GM19395 (cell line): ENCODE data around the gene GON7.
"Not testable (repeated sequence)": the region's sequence is repeated elsewhere in the genome, so short reads cannot be mapped to it uniquely, and the experiment has no call there.

Source experiments
- ATAC-seq: cut with Tn5 transposase; IDR thresholded peaks from one replicate; pipeline ENCODE4 v1.9.1; 2021; ENCODE audit warnings: mild to moderate bottlenecking, moderate library complexity; ENCODE audit not compliant: unreplicated experiment

Gene GON7

DNA sequence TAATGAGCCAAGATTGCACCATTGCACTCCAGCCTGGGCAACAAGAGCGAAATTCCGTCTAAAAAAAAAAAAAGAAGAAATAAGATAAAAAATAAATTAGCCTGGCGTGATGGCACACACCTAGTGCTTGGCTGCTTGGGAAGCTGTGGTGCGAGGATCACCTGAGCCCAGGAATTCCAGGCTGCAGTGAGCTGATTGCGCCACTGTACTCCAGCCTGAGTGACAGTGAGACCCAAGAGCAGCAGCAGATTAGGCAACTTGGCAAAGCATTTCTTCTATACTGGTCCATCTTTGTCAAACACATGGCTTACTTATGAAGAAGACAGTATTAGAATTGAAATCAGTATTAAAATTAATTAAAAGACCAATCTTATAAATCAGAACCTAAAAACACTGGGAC lies 6.3 kb downstream of the GON7 start:
- no peak for ATAC-seq

GRCh38 chr14:93199031-93199430 lies 7.8 kb downstream of the GON7 start:
- no peak for ATAC-seq

DNA sequence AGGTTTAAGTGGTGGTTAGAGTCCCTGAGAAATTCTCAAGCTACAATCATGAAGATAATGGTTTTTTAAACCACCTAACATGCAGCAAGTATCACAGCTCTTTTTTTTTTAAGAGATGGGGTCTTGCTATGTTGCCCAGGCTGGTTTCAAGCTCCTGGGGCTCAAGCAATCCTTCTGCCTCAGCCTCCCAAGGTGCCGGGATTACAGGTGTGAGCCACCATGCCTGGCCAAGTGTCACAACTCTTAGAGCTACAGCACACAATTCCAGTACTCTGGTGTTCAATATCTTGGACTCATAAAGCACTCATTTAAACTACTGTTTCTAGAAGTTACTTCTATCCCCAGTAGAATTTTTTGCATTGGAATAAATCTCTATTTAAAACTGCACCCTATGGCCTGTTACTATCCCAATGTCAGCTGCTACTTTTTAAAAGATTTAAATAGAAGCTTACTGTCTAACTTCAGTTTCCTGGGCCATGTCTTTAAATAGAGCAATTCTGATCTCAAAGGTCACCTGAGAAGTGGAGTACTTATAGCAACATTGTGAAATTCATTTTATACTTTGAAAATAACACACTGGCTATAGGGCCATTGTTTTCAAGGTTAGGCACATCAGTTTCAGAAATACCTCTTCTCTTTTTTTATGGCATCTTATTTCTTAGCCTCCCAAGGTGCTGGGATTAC lies 11.4 kb downstream of the GON7 start:
- no peak for ATAC-seq

DNA sequence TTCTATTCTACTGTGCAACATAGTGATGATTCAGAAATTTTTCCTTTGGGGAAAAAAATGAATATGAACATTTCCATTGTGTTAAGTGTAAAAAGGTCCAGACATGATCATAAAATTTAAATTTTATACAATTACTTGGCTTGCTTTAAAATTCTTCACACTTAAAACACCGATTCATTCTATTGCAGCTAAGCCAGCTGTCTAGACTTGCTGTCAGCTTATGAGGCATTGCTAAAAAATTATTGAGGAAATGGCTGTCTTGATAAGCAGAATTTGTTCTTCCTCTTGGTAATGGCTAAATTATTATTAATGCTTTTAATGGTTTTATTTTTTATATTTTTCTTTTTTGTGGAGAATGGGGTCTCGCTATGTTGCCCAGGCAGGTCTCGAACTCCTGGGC lies 19.9 kb downstream of the GON7 start:
- no peak for ATAC-seq

DNA sequence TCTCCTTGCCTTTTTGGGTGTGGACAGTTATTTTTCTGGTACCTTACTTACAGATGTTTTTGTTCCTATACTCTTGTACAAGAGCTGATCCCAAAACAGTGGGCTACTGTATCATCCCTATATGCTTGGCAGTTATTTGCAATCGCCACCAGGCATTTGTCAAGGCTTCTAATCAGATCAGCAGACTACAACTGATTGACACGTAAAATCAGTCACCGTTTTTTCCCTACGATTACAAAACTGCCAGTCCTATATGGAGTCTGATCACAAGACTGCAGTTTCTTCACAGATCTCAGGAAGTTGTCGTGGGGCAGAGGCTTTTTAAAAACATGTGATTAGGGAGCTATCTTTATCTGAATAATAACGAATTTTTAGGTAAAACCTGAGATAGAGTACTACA lies 20.4 kb downstream of the GON7 start:
- no peak for ATAC-seq

DNA sequence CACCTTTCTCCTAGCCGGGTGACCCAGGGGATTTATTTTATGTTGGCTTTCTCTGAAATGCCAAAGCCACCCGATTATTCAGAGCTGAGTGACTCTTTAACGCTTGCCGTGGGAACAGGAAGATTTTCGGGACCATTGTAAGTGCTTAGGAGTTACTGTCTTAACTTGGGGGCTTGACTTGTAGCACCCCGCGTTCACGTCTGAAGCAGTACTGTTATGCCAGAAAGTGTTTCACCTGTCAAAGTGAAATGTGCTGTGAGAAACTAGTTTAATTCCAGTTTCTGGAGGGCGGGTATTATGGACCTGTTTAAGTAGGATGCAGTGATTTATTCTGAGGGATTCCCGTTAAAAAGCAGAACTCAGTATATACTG lies 21.5 kb downstream of the GON7 start:
- ATAC-seq, result no peak

DNA sequence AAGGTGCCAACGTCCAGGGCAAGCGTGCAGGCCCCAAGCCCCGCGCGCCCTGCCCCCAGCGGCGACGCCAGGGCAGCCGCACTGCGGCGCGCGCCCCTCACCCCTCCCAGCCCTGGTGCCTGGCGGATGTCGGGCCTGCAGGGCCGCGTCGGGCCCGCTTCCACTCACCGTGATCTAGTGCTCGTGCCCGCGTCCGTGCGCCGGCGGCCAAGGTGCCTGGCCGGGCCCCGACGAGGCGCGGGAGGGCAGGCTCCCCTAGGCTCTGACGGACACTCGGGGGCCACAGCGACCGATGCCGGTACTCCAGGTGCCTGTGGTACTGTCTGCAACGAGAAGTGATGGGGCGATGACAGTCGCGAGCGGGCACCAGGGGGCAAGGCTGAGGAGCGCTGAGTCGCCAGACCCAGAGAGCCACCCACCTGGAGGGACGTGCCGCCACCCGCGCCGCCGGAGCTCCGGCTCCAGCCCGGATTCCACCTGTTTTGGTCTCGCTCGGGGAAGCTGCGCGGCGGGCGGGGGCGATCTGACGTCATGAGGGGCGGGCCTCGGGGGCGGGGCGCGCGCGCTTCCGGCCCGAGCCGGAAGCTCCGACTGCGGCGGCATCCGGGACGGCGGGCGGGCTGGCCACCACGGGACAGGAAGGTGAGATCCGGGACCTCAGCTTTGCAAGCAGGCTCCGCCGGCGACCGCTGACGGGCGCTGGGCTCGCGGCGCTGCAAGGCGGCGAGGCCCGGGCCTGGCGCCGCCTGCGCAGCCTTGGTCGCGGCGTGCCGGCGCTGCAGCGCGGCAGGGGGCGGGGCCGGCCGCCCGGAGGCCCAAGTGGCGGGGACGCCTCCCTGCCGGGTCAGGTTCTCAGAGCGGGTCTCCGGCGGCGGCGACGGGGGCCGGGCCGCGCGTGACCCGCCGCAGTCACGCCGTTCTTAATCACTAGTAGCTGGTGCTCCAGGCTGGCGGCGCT lies 22.2 kb downstream of the GON7 start, which contains the start of the genes LYSET and MOAP1:
TSS of gene LYSET (plus strand) at position 927 of the 958 bp plus-strand sequence. CDS start 89 bp downstream, outside the sequence.
TSS of gene MOAP1 (minus strand) at position 507 of the 958 bp plus-strand sequence. CDS start 655 bp downstream, outside the sequence.
- ATAC-seq, result peak; percentile 81

DNA sequence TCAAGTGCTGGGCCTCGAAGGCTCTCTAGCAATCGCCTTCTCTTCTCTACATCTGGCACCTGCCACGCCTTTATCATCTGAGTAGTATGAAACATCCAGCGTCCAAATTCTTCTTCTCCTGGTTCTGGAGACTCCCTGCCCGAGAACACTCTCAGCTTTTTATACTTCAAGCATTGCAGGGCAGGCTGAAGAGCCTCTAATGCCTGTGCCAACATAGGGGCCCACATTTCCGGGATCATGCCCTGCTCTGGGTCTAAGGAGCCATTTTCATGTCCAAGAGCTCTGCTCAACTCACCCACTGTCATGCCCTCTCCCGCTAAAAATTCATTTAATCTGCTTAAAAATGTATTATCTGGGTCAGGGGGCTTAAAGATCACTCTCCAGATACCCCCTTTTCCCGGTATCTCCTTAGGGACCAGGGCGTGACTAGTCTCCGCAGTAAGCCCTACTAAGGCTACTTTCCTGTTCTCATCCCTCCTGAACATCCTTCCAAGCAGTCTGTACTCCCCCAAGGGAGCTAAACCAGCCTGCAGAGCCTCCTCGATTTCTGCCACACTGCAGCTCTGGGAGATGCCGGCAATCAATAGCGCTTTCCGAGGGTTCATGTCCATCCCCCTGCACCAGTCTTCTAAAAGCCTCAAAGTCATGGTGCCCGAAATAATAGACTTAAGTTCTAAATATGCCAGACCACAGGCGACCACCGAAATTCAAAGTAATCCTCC lies 23.1 kb downstream of the GON7 start:
- ATAC-seq, result no peak

- no peak for ATAC-seq
These were observed 31.4 kb downstream of the GON7 start for GRCh38 chr14:93175492-93175891.

- ATAC-seq, result not testable (repeated sequence)
These were observed 32.1 kb downstream of the GON7 start for GRCh38 chr14:93174731-93175130.

- no peak for ATAC-seq
These were observed 32.9 kb downstream of the GON7 start for GRCh38 chr14:93173943-93174395.

GRCh38 chr14:93171376-93171775 lies 35.5 kb downstream of the GON7 start:
- no peak for ATAC-seq

GRCh38 chr14:93170141-93170540 lies 36.7 kb downstream of the GON7 start:
- not testable (repeated sequence) for ATAC-seq

DNA sequence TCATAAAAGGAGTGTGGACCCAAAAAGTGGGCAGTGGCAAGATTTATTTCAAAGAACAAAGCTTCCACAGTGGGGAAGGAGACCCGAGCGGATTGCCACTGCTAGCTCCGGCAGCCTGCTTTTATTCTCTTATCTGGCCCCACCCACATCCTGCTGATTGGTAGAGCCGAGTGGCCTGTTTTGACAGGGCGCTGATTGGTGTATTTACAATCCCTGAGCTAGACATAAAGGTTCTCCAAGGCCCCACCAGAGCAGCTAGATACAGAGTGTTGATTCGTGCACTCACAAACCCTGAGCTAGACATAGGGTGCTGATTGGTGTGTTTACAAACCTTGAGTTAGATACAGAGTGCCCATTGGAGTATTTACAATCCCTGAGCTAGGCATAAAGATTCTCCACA lies 37.2 kb downstream of the GON7 start:
- ATAC-seq, result not testable (repeated sequence)

DNA sequence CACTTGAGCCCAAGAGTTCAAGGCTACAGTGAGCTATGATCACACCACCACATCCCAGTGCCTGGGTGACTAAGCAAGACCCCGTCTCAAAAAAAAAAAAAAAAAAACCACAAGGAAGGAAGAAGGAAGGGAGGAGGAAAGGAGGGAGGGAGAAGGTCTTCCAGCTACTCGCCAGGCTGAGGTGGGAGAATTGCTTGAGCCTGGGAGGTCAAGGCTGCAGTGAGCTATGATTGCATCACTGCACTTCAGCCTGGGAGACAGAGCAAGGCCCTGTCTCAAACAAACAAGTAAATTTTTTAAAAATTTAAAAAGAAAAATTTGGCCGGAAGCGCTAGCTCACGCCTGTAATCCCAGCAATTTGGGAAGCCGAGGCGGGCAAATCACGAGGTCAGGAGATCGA lies 38.3 kb downstream of the GON7 start:
- ATAC-seq, result not testable (repeated sequence)

- not testable (repeated sequence) for ATAC-seq
These were observed 41.3 kb downstream of the GON7 start for GRCh38 chr14:93165271-93166265.

GRCh38 chr14:93163564-93163963 lies 43.3 kb downstream of the GON7 start:
- ATAC-seq, result no peak

DNA sequence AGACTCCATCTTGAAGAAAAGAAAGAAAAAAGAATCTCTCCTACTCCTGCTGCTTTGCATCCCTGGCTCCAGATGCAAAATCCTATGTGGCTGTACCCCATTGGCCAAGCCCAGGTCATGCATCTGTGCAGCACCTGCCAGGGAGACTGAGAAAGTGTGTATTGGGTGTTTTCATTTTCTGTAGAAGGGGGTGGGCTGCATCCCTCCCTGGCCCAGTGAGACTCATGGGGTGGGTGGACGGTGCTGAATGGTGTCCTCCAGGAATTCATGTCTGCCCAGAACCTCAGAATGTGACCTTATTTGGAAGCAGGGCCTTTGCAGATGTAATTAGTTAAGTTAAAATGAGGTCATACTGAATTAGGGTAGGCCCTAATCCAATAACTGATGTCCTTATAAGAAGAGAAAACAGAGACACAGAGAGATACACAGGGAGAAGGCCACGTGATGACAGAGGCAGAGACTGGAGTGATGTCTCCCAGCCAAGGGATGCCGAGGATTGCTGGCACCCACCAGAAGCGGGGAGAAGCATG lies 45.4 kb downstream of the GON7 start:
- ATAC-seq, result no peak

DNA sequence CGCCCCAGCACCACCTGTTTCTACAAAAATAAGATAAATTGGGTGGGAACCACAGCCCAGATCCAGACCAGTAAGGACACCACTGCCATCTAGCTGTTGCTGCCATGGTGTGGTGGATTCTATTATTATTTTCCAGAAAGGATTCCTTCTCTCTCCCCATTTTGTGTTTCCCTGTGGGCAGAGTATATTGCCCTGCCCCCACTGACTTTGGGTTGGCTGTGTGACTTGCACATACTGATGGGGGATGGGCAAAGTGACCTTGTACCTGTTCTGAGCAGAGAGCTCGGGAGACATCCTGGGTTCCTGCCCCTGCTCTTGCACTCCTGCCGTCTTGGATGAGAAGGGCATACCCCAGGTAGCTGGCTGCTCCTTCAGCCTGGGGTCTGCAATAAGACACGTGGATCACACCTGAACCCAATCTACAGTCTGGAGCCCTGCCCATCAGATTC lies 46.5 kb downstream of the GON7 start:
- ATAC-seq, result no peak
